ENCODE data around the gene CCNB3.

DNA sequence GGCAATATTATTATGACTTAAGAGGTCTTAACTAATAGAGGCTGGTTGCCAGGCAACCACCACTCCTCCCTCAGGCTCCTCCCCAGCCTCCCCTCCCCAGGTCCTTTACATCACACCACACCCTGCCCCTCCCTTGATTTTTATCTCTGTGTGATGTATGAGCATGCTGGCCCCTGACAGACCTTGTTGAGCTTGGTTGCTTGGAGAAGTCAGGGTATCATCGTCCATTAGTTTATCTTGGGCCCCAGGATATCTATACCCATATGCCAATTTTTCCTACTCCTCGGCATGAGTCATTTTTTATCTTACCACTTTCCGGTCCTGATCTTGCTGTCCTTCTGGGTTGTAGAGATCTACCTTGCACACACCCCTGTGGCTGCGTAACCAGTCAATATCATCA, 6.2 kb upstream of the CCNB3 start:
- TF ChIP-seq, protein P1, sequence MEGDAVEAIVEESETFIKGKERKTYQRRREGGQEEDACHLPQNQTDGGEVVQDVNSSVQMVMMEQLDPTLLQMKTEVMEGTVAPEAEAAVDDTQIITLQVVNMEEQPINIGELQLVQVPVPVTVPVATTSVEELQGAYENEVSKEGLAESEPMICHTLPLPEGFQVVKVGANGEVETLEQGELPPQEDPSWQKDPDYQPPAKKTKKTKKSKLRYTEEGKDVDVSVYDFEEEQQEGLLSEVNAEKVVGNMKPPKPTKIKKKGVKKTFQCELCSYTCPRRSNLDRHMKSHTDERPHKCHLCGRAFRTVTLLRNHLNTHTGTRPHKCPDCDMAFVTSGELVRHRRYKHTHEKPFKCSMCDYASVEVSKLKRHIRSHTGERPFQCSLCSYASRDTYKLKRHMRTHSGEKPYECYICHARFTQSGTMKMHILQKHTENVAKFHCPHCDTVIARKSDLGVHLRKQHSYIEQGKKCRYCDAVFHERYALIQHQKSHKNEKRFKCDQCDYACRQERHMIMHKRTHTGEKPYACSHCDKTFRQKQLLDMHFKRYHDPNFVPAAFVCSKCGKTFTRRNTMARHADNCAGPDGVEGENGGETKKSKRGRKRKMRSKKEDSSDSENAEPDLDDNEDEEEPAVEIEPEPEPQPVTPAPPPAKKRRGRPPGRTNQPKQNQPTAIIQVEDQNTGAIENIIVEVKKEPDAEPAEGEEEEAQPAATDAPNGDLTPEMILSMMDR (IDR thresholded peaks at IDR 0.05) = no peak
- no peak for TF ChIP-seq TCF7L2 (IDR thresholded peaks at IDR 0.05; ENCODE audit: low read depth, low read length)

Data from Panc1 (cell line).